HPDE6-E6E7 (cell line): Measurements from ENCODE around the gene DPY19L1.
"Not testable (repeated sequence)": the region's sequence is repeated elsewhere in the genome, so short reads cannot be mapped to it uniquely, and the experiment has no call there.

Source experiments
- DNase-seq: peaks from one replicate; pipeline ENCODE4 v3.0.0; 2011; ENCODE audit warnings: missing footprints; ENCODE audit errors: extremely low spot score

The DPY19L1 gene

GRCh38 chr7:35035511-35035961 is 1.7 kb downstream of the DPY19L1 start:
- peak; percentile 36 for DNase-seq

- no peak for DNase-seq
These were observed 5.1 kb downstream of the DPY19L1 start for GRCh38 chr7:35032166-35032565.

GRCh38 chr7:35030848-35031247 is 6.4 kb downstream of the DPY19L1 start:
- no peak for DNase-seq

GRCh38 chr7:35029311-35029710 is 8.0 kb downstream of the DPY19L1 start:
- DNase-seq: no peak

DNA sequence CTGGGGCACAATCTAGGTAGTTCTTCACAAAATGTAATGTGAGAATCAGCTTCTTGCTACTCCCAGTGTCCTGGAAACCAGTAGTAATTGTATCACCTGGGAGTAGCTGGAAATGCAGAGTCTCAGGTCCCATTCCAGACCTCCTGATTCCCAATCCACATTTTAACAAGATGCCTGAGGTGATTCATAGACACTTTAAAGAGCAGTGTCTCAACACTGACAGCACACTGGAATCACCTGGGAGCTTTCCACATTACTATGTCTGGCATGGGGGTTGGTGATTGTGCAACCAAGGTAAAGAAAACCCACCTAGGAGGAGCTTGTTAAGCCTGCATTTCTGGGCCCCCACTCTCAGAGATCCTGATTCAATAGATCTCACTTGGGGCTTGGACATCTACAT is 11.1 kb downstream of the DPY19L1 start:
- no peak for DNase-seq

GRCh38 chr7:35025369-35025870 is 11.9 kb downstream of the DPY19L1 start:
- no peak for DNase-seq

DNA sequence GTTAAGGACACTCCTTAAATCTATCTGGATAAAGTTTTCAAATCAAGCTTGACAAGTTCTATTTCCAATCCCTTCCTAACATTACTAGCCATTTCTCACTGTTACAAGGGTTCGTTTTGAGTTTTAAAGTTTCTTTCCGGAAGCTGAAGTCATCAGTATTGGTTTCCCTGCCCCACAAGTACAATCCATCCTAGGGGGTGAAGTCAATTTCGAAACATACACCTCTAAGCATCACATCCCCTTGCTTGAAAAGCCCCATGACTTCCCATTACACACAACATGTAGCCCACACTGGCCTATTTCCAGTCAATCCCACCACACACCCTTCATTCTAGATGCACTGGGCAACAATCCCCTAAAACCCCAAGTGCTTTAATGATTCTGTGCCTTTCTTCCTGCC is 13.0 kb downstream of the DPY19L1 start:
- DNase-seq: no peak

- DNase-seq: no peak
These were observed 14.6 kb downstream of the DPY19L1 start for GRCh38 chr7:35022725-35023124.

GRCh38 chr7:35021445-35021844 is 15.8 kb downstream of the DPY19L1 start:
- no peak for DNase-seq

DNA sequence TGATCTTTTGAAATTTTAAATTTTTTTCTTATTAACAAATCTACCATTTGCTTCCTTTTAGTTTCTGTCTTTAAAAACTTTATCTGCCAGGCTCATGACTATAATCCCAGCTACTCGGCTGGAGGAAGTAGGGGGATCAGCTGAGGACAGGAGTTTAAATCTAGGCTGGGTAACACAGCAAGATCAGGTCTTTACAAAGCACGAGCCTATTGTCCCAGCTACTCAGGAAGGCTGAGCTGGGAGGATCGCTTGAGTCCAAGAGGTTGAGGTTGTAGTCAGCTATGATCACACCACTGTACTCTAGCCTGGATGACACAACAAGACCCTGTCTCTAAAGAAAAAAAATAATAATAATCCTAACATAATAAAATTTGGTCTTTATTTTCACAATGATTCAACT is 17.5 kb downstream of the DPY19L1 start:
- no peak for DNase-seq

GRCh38 chr7:35019179-35019729 is 18.0 kb downstream of the DPY19L1 start:
- no peak for DNase-seq

- no peak for DNase-seq
These were observed 21.9 kb downstream of the DPY19L1 start for GRCh38 chr7:35015346-35015859.

DNA sequence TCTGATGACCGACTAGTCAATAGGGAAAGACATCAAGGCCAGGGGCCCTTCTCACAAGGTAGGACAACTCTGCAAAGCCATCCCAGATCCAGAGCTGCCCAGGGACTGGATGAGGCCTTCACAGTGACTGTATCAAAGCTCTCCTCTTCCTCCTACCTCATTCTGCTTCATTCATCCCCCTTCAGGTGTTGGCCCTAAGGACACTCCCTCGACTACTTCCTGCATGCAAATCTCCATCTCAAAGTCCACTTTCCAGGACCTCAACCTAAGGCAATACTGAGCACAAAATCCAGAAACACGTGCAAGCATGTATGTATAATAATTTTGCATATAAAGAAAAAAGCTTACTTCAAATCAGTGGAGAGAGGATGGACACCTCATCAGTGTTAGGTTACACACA is 25.1 kb downstream of the DPY19L1 start:
- DNase-seq: no peak

- no peak for DNase-seq
These were observed 26.2 kb downstream of the DPY19L1 start for GRCh38 chr7:35011085-35011484.

DNA sequence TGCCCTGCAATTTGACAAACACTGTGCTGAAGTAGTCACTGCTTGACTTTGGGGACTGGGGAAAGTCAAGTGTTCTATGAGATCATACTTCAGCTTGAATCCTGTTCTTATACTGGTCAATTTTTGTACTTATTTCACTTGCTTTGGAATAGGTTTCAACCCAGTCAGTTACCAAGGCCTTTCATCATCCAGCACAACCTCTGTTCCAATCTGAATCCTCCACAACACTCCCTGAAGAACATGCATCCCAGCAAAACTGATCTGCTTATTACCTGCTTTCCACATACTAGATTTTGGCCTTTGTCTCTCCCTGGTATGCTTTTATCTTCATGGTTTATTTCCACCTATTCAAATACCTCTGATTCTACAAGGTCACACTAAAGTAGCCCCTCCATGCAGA is 29.5 kb downstream of the DPY19L1 start:
- no peak for DNase-seq

- no peak for DNase-seq
These were observed 32.7 kb downstream of the DPY19L1 start for GRCh38 chr7:35004531-35005095.

GRCh38 chr7:35003679-35004303 is 33.5 kb downstream of the DPY19L1 start:
- peak; percentile 71 for DNase-seq

DNA sequence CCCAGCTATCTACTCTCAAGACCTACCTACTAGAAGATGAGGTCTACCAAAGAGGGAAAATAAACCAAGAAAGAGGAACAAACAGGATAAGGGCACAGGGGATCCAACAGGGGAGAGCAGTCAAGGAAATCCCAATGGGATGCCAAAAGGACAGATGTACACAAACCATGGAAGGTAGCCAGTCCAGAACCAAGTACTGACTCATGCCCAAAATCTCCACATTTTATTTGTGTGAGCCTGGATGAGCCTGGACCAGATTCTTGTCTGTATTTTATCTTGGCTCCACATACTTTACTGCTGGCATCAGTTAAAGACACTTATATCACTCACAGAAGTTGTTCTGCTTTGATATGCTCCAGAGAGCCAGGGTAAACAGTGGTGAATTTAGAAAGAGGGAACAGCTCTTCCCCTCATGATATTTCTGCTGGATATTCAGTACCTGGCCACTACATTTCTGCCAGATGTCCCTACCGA is 34.1 kb downstream of the DPY19L1 start:
- DNase-seq: not testable (repeated sequence)

DNA sequence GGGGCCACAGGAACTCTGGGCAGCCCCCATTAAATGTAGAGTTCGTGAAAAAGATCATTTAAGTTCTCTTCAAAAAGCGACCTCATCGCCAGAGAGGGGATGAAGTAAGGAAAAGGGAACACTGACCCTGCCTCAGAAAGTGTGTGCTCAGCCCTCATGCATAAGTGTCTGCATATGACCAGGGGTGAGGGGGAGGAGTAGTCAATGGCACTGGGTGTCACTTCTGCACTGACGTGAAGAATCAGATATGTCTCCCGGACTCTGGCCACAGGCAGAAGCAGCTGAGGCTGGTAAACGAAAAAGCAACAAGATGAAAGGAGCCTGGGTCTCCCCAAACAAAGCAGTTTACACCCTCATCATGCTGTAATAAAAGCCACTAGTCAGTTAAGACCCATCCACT is 39.0 kb downstream of the DPY19L1 start:
- not testable (repeated sequence) for DNase-seq

- DNase-seq: not testable (repeated sequence)
These were observed 40.7 kb downstream of the DPY19L1 start for GRCh38 chr7:34996423-34997090.

- DNase-seq: no peak
These were observed 41.5 kb downstream of the DPY19L1 start for GRCh38 chr7:34995757-34996156.
